HepG2 (cell line): ENCODE data around the gene SNRNP27. TPM values are rescaled to one million over a fixed set of nuclear protein-coding genes. Genes with fewer than 3 reads are reported as not detected.

Experiments
- ATAC-seq: fragments of 200-7000 bp; cut with Tn5 transposase; 3 replicates; pipeline ENCODE4 v1.9.1; 2020; ENCODE audit warnings: mild to moderate bottlenecking, moderate library complexity
- BruUV-seq: library from RNA; stranded (reverse); fragments of 400-500 nt; replicated peaks from 2 replicates; lab custom pipeline; 2021; lab: Mats Ljungman, UMichigan
- CTCF ChIA-PET: fragments of 300-600 bp; formaldehyde crosslinking; extraction: SDS; loops from one replicate; lab custom pipeline; 2021; ENCODE audit warnings: low total read pairs, inconsistent platforms, low intra/inter-chr PET ratio; lab: Yijun Ruan, JAX
- POLR2A ChIA-PET: fragments of 350-600 bp; sonication (Branson Sonifier 250); formaldehyde crosslinking; loops from one replicate; lab custom pipeline; 2020; ENCODE audit warnings: antibody characterized with exemption, inconsistent platforms; lab: Yijun Ruan, JAX
- DNase-seq: peaks from one replicate; pipeline ENCODE4 v3.0.0-alpha.2; 2015; ENCODE audit warnings: low spot score
- FAIRE-seq: peaks from 3 replicates; lab custom pipeline; 2011; peaks lifted over from hg19 to GRCh38; lab: Jason Lieb, UNC
- H2AFZ ChIP-seq: one replicate; pipeline ENCODE4 v1.6.1; 2011; ENCODE audit warnings: low read length, inconsistent platforms
- H3K27ac ChIP-seq: fragments of 300-600 bp; 3 replicates; pipeline ENCODE4 v1.8.0; 2011; ENCODE audit warnings: mixed run types, mild to moderate bottlenecking, mixed read lengths, low read length, inconsistent platforms; ENCODE audit not compliant: insufficient read depth; ENCODE audit errors: extremely low read length
- H3K27me3 ChIP-seq, 2 experiments: fragments of 200-600 bp in 1 of 2; 2 replicates in 1 of 2; 3 replicates in 1 of 2; pipeline versions ENCODE4 v1.6.0 to v1.8.0; 2011; ENCODE audit warnings: low read length in 2 of 2, mild to moderate bottlenecking in 2 of 2, moderate library complexity in 2 of 2, inconsistent platforms in 1 of 2; ENCODE audit not compliant: insufficient read depth in 2 of 2, control insufficient read depth in 1 of 2
- H3K36me3 ChIP-seq, 2 experiments: fragments of 200-600 bp in 1 of 2; replicated peaks in 1 of 2; 2 replicates in 1 of 2; 3 replicates in 1 of 2; pipeline versions ENCODE4 v1.5.1 to v1.8.0; 2011; ENCODE audit warnings: low read length in 2 of 2, inconsistent platforms in 1 of 2; ENCODE audit not compliant: insufficient read depth in 2 of 2, control insufficient read depth in 1 of 2
- H3K4me1 ChIP-seq: 2 replicates; pipeline ENCODE4 v1.5.1; 2012; ENCODE audit warnings: low read length, inconsistent platforms; ENCODE audit not compliant: insufficient read depth
- H3K4me2 ChIP-seq: 2 replicates; pipeline ENCODE4 v1.6.0; 2011; ENCODE audit warnings: low read depth, low read length, inconsistent platforms
- H3K4me3 ChIP-seq, 3 experiments: fragments of 200-600 bp in 1 of 3; sonication (generic), shearing (Covaris generic) in 1 of 3; replicated peaks in 1 of 3; 2 replicates each; pipeline ENCODE4 v1.5.1; 2011 to 2016; ENCODE audit warnings: low read length in 3 of 3, inconsistent platforms in 2 of 3, low read depth in 2 of 3, mild to moderate bottlenecking in 2 of 3, control low read depth in 1 of 3, mixed read lengths in 1 of 3; ENCODE audit not compliant: insufficient read depth in 1 of 3
- H3K79me2 ChIP-seq: one replicate; pipeline ENCODE4 v1.6.1; 2011; ENCODE audit warnings: low read length, inconsistent platforms; ENCODE audit not compliant: insufficient read depth
- H3K9ac ChIP-seq: 2 replicates; pipeline ENCODE4 v1.6.0; 2011; ENCODE audit warnings: mild to moderate bottlenecking, low read depth, low read length, inconsistent platforms; ENCODE audit not compliant: insufficient read depth
- H3K9me3 ChIP-seq: 2 replicates; pipeline ENCODE4 v1.5.1; 2012; ENCODE audit warnings: mild to moderate bottlenecking, low read length
- H4K20me1 ChIP-seq: 2 replicates; pipeline ENCODE4 v1.6.0; 2011; ENCODE audit warnings: inconsistent platforms, mild to moderate bottlenecking, low read length, moderate library complexity; ENCODE audit not compliant: insufficient read depth
- CBX1 ChIP-seq: IDR thresholded peaks from one replicate; pipeline ENCODE4 v1.6.1; 2016; ENCODE audit warnings: antibody characterized with exemption, low read depth
- FOSL1 ChIP-seq: sonication (generic); formaldehyde crosslinking; IDR thresholded peaks from 2 replicates; pipeline ENCODE4 v1.9.0; 2021; ENCODE audit warnings: missing genetic modification reagents, borderline replicate concordance
- FOXP1 ChIP-seq, 2 experiments: fragments of 450-650 bp in 1 of 2; IDR thresholded peaks; 2 replicates each; pipeline ENCODE4 v1.6.1; 2017 to 2018; ENCODE audit warnings: antibody characterized with exemption in 1 of 2
- MEIS1 ChIP-seq: sonication (generic); formaldehyde crosslinking; IDR thresholded peaks from 2 replicates; pipeline ENCODE4 v1.9.0; 2021; ENCODE audit warnings: mild to moderate bottlenecking, missing genetic modification reagents, moderate library complexity, borderline replicate concordance
- MTA3 ChIP-seq: sonication (generic); formaldehyde crosslinking; IDR thresholded peaks from 2 replicates; pipeline ENCODE4 v1.4.0; 2020; ENCODE audit warnings: missing genetic modification reagents
- NCOA1 ChIP-seq: sonication (generic); formaldehyde crosslinking; IDR thresholded peaks from 2 replicates; pipeline ENCODE4 v1.9.0; 2021; ENCODE audit warnings: missing genetic modification reagents
- PCBP1 ChIP-seq: fragments of 200-400 bp; formaldehyde crosslinking; IDR thresholded peaks from 2 replicates; pipeline ENCODE4 v1.6.1; 2017; ENCODE audit warnings: mild to moderate bottlenecking, low read depth, low read length, borderline replicate concordance
- RFXANK ChIP-seq: IDR thresholded peaks from 2 replicates; pipeline ENCODE4 v1.6.1; 2016
- STAT6 ChIP-seq: sonication (generic); formaldehyde crosslinking; IDR thresholded peaks from 2 replicates; pipeline ENCODE4 v1.4.0; 2020; ENCODE audit warnings: missing genetic modification reagents, mild to moderate bottlenecking, borderline replicate concordance
- TAF1 ChIP-seq: sonication (generic); formaldehyde crosslinking; IDR thresholded peaks from 2 replicates; pipeline ENCODE4 v1.4.0; 2020; ENCODE audit warnings: missing genetic modification reagents
- UBTF ChIP-seq: sonication (generic); formaldehyde crosslinking; IDR thresholded peaks from 2 replicates; pipeline ENCODE4 v1.4.0; 2020; ENCODE audit warnings: mild to moderate bottlenecking, missing genetic modification reagents
- ZBTB7B ChIP-seq: sonication (generic); formaldehyde crosslinking; IDR thresholded peaks from 2 replicates; pipeline ENCODE4 v1.4.0; 2020; ENCODE audit warnings: missing genetic modification reagents
- ZFP91 ChIP-seq: sonication (generic); formaldehyde crosslinking; IDR thresholded peaks from 2 replicates; pipeline ENCODE4 v1.9.0; 2022; ENCODE audit warnings: missing genetic modification reagents, mild to moderate bottlenecking, borderline replicate concordance
- ZMYM3 ChIP-seq: sonication (generic); formaldehyde crosslinking; IDR thresholded peaks from 2 replicates; pipeline ENCODE4 v1.5.1; 2020; ENCODE audit warnings: mild to moderate bottlenecking, missing genetic modification reagents
- ZNF383 ChIP-seq: sonication (generic); formaldehyde crosslinking; IDR thresholded peaks from 2 replicates; pipeline ENCODE4 v1.4.0; 2020; ENCODE audit warnings: missing genetic modification reagents, mild to moderate bottlenecking, borderline replicate concordance
- ZNF674 ChIP-seq: sonication (generic); formaldehyde crosslinking; IDR thresholded peaks from 2 replicates; pipeline ENCODE4 v1.5.0; 2020; ENCODE audit warnings: low read depth, mild to moderate bottlenecking, missing genetic modification reagents
- ZSCAN29 ChIP-seq: sonication (generic); formaldehyde crosslinking; conservative IDR thresholded peaks from 2 replicates; pipeline ENCODE4 v1.4.0; 2020; ENCODE audit warnings: mild to moderate bottlenecking, missing genetic modification reagents
- WGBS: methylation state at CpG from one replicate; pipeline ENCODE4 v1.1.6; 2017; ENCODE audit warnings: low lambda C conversion rate; 5-methylcytosine and 5-hydroxymethylcytosine counted together
- in situ Hi-C: cut with HindIII; loops from 2 replicates; pipeline ENCODE4 v1.10.0; 2017; ENCODE audit warnings: low pct_unique_long_range_greater_than_20kb; ENCODE audit not compliant: extremely low pct_ligation_motif_present
- intact Hi-C: fragments of 100-400 bp; cut with micrococcal nuclease; formaldehyde crosslinking; loops from one replicate; pipeline ENCODE4 v1.10.0; 2022; ENCODE audit not compliant: unreplicated experiment
- polyA plus RNA-seq, 8 experiments: library from polyadenylated mRNA; depleted of rRNA in 3 of 8; stranded (reverse) in 7 of 8; unstranded in 1 of 8; fragments of >200 nt; fragmentation: Illumina TruSeq in 4 of 8; extraction: Trizol in 4 of 8; gene quantifications; 2 replicates each; pipeline versions ENCODE4 v1.2.1 to v1.2.3, GENCODE V29; 2011 to 2016; ENCODE audit warnings: low read depth in 4 of 8, missing spikeins in 1 of 8, mixed read lengths in 1 of 8; ENCODE audit not compliant: insufficient read depth in 1 of 8
- total RNA-seq, 5 experiments: library from RNA; depleted of rRNA; stranded (reverse); fragments of >200 nt; fragmentation: Illumina TruSeq; extraction: Trizol; gene quantifications; 2 replicates each; pipeline ENCODE4 v1.2.3, GENCODE V29; 2016; ENCODE audit warnings: low read depth in 1 of 5

The SNRNP27 gene
- total and polyA plus RNA-seq, 2 of the 13 experiments (the other 11 are each of a cell fraction or from before 2014, with no cell fraction given): 49.8 to 54.6 TPM

GRCh38 chr2:69948032-69948962 is 54.5 kb downstream of the SNRNP27 start:
- ATAC-seq (peak; percentile 78), FAIRE-seq (no peak), DNase-seq (no peak)
- WGBS: 12% methylated on average over 33 of the region's 35 CpGs
- no peaks in the 10 kb centered on the region for H3K9me3 ChIP-seq
- peaks cover 56% of the 10 kb centered on the region for H3K4me1 ChIP-seq
- in situ Hi-C loops: no loop called here
- H2AFZ ChIP-seq: peak overlapping the region; percentile 35
- H3K27me3 ChIP-seq: no peaks in the 10 kb centered on the region
- no peaks in the 10 kb centered on the region; a peak in 1 of 5 replicates for H3K36me3 ChIP-seq
- peak overlapping the region; percentile 38 to 75 (median 67) for H3K4me3 ChIP-seq
- H4K20me1 ChIP-seq: no peaks in the 10 kb centered on the region
- peak overlapping the region; percentile 99 for H3K4me2 ChIP-seq
- no peaks in the 10 kb centered on the region for H3K79me2 ChIP-seq
- peak overlapping the region; percentile 48 for H3K9ac ChIP-seq
- ChIA-PET POLR2A (interaction anchor here (1.0 to 5.1 kb wide), 5 partner anchors 10 to 104 kb away, joined by 3 to 77 read pairs (median 4); partner anchors contain the start of gene MXD1), CTCF (no interaction called here)
- BruUV-seq: no TSS peak
- intact Hi-C loops: no loop called here
- H3K27ac ChIP-seq: no peak overlapping the region
- TF ChIP-seq TAF1 (no peak), ZFP91 (CRISPR knock-in tag) (peak; percentile 46; the same call in 1 of the 2 replicates), FOSL1 (CRISPR knock-in tag) (no peak; the same call in 1 of the 2 replicates), CBX1 (peak; percentile 37), ZNF383 (CRISPR knock-in tag) (no peak), UBTF (CRISPR knock-in tag) (no peak; the same call in 1 of the 2 replicates), ZSCAN29 (no peak), ZMYM3 (CRISPR knock-in tag) (peak; percentile 92), STAT6 (CRISPR knock-in tag) (no peak), RFXANK (no peak), PCBP1 (peak; percentile 72; the same call in 1 of the 2 replicates), ZNF674 (CRISPR knock-in tag) (no peak), ZBTB7B (CRISPR knock-in tag) (peak; percentile 64), NCOA1 (CRISPR knock-in tag) (peak; percentile 83), MTA3 (no peak), FOXP1 (IDR thresholded peaks at IDR 0.05) (no peak), FOXP1 (CRISPR knock-in tag; IDR thresholded peaks at IDR 0.05) (no peak), MEIS1 (CRISPR knock-in tag) (peak; percentile 82; the same call in 1 of the 2 replicates)
